ENCODE data around the gene CNTFR. TPM values are rescaled to one million over a fixed set of nuclear protein-coding genes. Genes with fewer than 3 reads are reported as not detected.
"Not testable (repeated sequence)": the region's sequence is repeated elsewhere in the genome, so short reads cannot be mapped to it uniquely, and the experiment has no call there.

Gene CNTFR
- total and polyA plus RNA-seq, 2 of the 8 experiments (the other 6 are each of a cell fraction or from before 2014, with no cell fraction given): 1.2 to 4.2 TPM

GRCh38 chr9:34639322-34639721 lies 49.8 kb upstream of the CNTFR start:
- not testable (repeated sequence) for H4K5ac ChIP-seq (ENCODE audit: insufficient read length, low read depth, low read length); H3K27ac ChIP-seq (ENCODE audit: low read depth, low read length); DNase-seq (ENCODE audit: low read depth in 1 of 2, low spot score in 2 of 2); H3K56ac ChIP-seq (replicated peaks; ENCODE audit: insufficient read length, low read depth, low read length); H3K9ac ChIP-seq (replicated peaks in 1 of 4; ENCODE audit: extremely low read depth in 1 of 4, low read depth in 3 of 4, low read length in 3 of 4); H2AFZ ChIP-seq (ENCODE audit: low read length); H2AK5ac ChIP-seq (ENCODE audit: low read depth, low read length); H2BK12ac ChIP-seq (ENCODE audit: low read depth, low read length); H3K36me3 ChIP-seq (ENCODE audit: control insufficient read depth in 2 of 4, insufficient read depth in 4 of 4, low read length in 3 of 4); H3K9me3 ChIP-seq (ENCODE audit: insufficient read depth in 2 of 2, low read depth in 1 of 2, low read length in 1 of 2); FAIRE-seq; H2BK120ac ChIP-seq (replicated peaks; ENCODE audit: low read depth, low read length); H3K18ac ChIP-seq (ENCODE audit: extremely low read depth, low read length); H3K4me2 ChIP-seq (ENCODE audit: insufficient read depth in 1 of 2, low read depth in 2 of 2, low read length in 2 of 2); H2BK15ac ChIP-seq (ENCODE audit: low read length); H2BK20ac ChIP-seq (ENCODE audit: low read length); H2BK5ac ChIP-seq (ENCODE audit: low read depth, low read length); H3K23me2 ChIP-seq (ENCODE audit: low read depth, low read length); H3K14ac ChIP-seq (ENCODE audit: insufficient read length); H3K27me3 ChIP-seq (replicated peaks in 1 of 4; ENCODE audit: control insufficient read depth in 3 of 4, extremely low read depth in 1 of 4, insufficient read depth in 3 of 4, low read length in 3 of 4); H3K23ac ChIP-seq (ENCODE audit: insufficient read length); H4K91ac ChIP-seq (replicated peaks; ENCODE audit: insufficient read length, low read length); H3K4me3 ChIP-seq (ENCODE audit: extremely low read depth in 1 of 4, insufficient read depth in 2 of 4, low read depth in 3 of 4, low read length in 4 of 4); H4K8ac ChIP-seq (ENCODE audit: extremely low read depth, insufficient read depth, low read length); H3K4ac ChIP-seq (replicated peaks; ENCODE audit: insufficient read length, low read depth, low read length); H4K20me1 ChIP-seq (replicated peaks in 1 of 2; ENCODE audit: control insufficient read depth in 1 of 2, insufficient read depth in 2 of 2, low read length in 2 of 2)
- Histone ChIP-seq H3K4me1 (replicated peaks in 1 of 4; ENCODE audit: control insufficient read depth in 3 of 4, insufficient read depth in 4 of 4, low read length in 3 of 4) (peaks cover 2 to 11% (median 7%) of the 10 kb centered on the region in 4 experiments; a peak in 3 of 7 replicates), H3K79me1 (ENCODE audit: low read depth, low read length) (peaks cover 10% of the 10 kb centered on the region), H3K79me2 (ENCODE audit: control insufficient read depth in 1 of 2, insufficient read depth in 2 of 2, low read length in 2 of 2) (peaks cover 0 to 11% of the 10 kb centered on the region in 2 experiments; a peak in 2 of 4 replicates)
- POLR2A ChIA-PET (ENCODE audit: partially characterized antibody): interaction anchor here (1.5 to 11.3 kb wide), 3 partner anchors 13 to 27 kb away, joined by 3 to 127 read pairs (median 6); partner anchors contain the start of genes GALT, IL11RA and RPP25L
- peak in 1 of 3 experiments; percentile 4; a peak in 1 of 4 replicates for TF ChIP-seq CTCF (IDR thresholded peaks at IDR 0.05; ENCODE audit: control extremely low read depth in 1 of 3, insufficient read depth in 1 of 3, low read depth in 1 of 3, low read length in 3 of 3)
- CTCF ChIA-PET (ENCODE audit: partially characterized antibody): interaction anchor here (0.8 to 18.5 kb wide), 4 partner anchors 7 to 29 kb away, joined by 3 to 401 read pairs (median 193); partner anchors contain the start of genes CCL27, GALT, IL11RA and RPP25L
- 80% methylated on average over 8 of the region's 8 CpGs; no CpG with 5 or more reads in 1 of the 2 experiments for WGBS, 2 experiments (ENCODE audit: extremely low coverage in 1 of 2, insufficient coverage in 1 of 2, insufficient read length in 1 of 2, insufficient replicate concordance in 2 of 2, low coverage in 1 of 2, low lambda C conversion rate in 2 of 2, missing lambda C conversion rate in 1 of 2)

All from H1 (cell line).